ENCODE results near the gene THOC5.
"Not testable (repeated sequence)": the region's sequence is repeated elsewhere in the genome, so short reads cannot be mapped to it uniquely, and the experiment has no call there.

The THOC5 gene

DNA sequence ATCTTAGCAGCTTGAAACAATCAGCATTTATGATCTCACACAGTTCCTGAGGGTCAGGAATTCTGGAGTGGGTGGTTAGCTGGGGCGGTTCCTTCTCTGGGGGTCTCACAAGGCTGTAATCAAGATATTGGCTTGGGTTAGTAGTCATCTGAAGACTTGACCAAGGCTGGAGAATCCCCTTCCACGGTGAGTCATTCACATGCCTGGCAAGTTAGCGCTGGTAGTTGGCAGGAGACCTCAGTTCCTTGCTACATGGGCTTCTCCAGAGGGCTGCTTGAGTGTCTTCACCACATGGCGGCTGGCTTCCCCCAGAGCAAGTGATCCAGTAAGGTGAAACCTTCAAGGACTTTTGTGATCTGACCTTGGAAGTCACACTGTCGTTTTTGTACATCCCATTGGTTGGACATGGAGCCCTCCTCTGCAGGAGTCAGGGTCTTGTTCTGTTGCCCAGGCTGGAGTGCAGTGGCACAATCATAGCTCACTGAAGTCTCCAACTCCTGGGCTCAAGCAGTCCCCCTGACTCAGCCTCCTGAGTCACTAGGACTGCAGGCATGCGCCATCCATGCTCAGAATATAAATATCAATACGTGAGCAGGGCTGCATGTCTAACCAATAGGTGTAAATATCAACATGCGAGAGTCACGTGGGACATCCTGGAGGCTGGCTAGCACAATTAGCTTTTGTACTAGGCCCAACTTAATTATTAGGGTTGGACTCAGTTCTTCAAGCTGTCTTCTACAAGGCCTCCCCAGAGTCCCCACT lies 34.6 kb upstream of the THOC5 start:
- DNase-seq (ENCODE audit: extremely low spot score), result no peak
- TF ChIP-seq, protein P1, sequence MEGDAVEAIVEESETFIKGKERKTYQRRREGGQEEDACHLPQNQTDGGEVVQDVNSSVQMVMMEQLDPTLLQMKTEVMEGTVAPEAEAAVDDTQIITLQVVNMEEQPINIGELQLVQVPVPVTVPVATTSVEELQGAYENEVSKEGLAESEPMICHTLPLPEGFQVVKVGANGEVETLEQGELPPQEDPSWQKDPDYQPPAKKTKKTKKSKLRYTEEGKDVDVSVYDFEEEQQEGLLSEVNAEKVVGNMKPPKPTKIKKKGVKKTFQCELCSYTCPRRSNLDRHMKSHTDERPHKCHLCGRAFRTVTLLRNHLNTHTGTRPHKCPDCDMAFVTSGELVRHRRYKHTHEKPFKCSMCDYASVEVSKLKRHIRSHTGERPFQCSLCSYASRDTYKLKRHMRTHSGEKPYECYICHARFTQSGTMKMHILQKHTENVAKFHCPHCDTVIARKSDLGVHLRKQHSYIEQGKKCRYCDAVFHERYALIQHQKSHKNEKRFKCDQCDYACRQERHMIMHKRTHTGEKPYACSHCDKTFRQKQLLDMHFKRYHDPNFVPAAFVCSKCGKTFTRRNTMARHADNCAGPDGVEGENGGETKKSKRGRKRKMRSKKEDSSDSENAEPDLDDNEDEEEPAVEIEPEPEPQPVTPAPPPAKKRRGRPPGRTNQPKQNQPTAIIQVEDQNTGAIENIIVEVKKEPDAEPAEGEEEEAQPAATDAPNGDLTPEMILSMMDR (IDR thresholded peaks at IDR 0.05; ENCODE audit: control extremely low read depth, extremely low read depth, low read depth, missing control alignments), result no peak
- POLR2A ChIA-PET, result no interaction called here
- CTCF ChIA-PET, result interaction anchor here (1.1 to 5.8 kb wide), 9 partner anchors 8 to 501 kb away, joined by 3 to 45 read pairs (median 9); partner anchors contain the start of gene NF2

DNA sequence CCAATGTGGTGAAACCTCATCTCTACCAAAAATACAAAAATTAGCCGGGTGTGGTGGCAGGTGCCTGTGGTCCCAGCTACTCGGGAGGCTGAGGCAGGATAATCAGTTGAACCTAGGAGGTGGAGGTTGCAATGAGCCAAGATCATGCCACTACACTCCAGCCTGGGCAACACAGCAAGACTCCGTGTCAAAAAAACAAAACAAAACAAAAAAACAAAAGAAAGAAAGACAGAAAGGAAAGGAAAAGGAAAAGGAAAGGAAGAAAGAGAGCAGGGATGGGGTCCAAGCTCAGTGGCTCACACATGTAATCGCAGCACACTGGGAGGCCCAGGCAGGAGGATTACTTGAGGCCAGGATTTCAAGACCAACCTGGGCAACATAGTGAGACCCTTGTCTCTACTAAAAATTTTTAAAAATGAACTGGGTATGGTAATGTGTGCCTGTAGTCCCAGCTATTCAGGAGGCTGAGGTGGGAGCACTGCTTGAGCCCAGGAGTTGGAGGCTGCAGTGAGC lies 32.7 kb upstream of the THOC5 start:
- POLR2A ChIA-PET; DNase-seq (ENCODE audit: extremely low spot score): not testable (repeated sequence)
- CTCF ChIA-PET, result interaction anchor here (1.1 to 1.5 kb wide), 2 partner anchors 8 to 10 kb away, joined by 3 to 4 read pairs; no protein-coding TSS in a partner anchor

DNA sequence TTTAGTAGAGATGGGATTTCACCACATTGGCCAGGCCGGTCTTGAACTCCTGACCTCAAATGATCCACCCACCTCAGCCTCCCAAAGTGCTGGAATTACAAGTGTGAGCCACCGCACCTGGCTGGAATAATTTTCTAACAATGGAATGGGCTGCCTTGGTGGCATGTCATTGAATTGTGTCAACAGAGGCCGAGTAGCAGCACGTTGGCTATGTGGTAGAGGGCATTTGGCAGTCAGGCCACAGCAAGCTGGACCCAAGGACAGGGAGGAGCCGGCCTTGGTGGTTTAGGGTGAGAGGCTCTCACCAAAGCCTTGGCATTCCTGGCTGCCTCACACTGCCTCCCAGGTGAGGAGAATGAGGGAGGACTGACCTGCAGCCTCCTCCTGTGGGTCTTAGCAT lies 31.4 kb upstream of the THOC5 start:
- POLR2A ChIA-PET, result no interaction called here
- CTCF ChIA-PET, result no interaction called here
- TF ChIP-seq, protein P1 (IDR thresholded peaks at IDR 0.05; ENCODE audit: control extremely low read depth, extremely low read depth, low read depth, missing control alignments), result no peak
- no peak for DNase-seq (ENCODE audit: extremely low spot score)

DNA sequence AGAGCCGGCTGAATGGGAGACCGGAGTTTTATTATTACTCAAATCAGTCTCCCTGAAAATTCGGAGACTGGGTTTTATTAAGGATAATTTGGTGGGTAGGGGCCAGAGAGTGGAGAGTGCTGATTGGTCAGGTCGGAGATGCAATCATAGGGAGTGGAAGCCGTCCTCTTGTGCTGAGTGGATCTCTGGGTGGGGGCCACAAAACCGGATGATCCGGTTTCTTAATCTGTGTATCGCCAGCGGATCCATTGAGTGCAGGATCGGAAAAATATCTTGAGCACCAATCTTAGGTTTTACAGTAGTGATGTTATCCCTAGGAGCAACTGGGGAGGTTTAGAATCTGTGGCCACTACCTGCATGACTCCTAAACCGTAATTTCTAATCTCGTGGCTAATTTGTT lies 28.2 kb upstream of the THOC5 start:
- no peak for DNase-seq (ENCODE audit: extremely low spot score)
- TF ChIP-seq, protein P1 (IDR thresholded peaks at IDR 0.05; ENCODE audit: control extremely low read depth, extremely low read depth, low read depth, missing control alignments), result no peak
- ChIA-PET CTCF (interaction anchor here (0.9 kb wide), 1 partner anchor 15 kb away, joined by 3 read pairs; no protein-coding TSS in a partner anchor), POLR2A (interaction anchor here (0.6 kb wide), 1 partner anchor 23 kb away, joined by 3 read pairs; no protein-coding TSS in a partner anchor)

DNA sequence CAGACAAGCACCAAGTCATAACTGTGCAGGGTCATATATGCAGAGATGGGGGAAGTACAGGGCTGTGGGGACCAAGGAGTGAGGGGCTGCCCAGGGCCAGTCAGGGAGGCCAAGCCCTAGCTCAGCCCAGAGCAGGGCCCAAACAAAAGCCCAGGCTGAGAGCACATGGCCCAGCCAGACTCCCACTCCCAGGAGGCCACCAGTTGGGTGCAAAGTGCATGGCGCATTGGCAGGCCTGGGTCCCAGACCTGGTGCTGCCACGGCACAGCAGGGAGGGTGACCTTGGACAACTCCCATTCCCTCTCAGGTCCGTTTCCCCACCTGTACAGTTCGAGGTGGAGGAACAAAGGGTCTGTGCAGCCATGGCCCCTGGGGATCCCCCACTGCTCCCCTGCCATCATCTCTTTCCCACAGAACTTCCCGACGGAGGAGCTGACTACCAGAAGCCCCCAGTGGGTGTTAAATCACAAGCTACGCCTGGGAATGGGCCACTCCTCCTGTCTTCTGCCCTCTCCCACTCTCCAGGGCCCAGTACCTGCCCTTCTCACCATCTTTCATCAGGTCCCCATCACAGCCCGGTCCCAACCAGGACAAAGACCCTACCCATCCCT lies 26.7 kb upstream of the THOC5 start:
- DNase-seq (ENCODE audit: extremely low spot score), result peak; percentile 49
- TF ChIP-seq, protein P1 (IDR thresholded peaks at IDR 0.05; ENCODE audit: control extremely low read depth, extremely low read depth, low read depth, missing control alignments), result no peak
- ChIA-PET POLR2A (interaction anchor here (0.5 to 1.4 kb wide), 2 partner anchors 24 to 27 kb away, joined by 4 read pairs; partner anchors contain the start of gene THOC5), CTCF (interaction anchor here (1.3 kb wide), 1 partner anchor 9 kb away, joined by 8 read pairs; no protein-coding TSS in a partner anchor)

DNA sequence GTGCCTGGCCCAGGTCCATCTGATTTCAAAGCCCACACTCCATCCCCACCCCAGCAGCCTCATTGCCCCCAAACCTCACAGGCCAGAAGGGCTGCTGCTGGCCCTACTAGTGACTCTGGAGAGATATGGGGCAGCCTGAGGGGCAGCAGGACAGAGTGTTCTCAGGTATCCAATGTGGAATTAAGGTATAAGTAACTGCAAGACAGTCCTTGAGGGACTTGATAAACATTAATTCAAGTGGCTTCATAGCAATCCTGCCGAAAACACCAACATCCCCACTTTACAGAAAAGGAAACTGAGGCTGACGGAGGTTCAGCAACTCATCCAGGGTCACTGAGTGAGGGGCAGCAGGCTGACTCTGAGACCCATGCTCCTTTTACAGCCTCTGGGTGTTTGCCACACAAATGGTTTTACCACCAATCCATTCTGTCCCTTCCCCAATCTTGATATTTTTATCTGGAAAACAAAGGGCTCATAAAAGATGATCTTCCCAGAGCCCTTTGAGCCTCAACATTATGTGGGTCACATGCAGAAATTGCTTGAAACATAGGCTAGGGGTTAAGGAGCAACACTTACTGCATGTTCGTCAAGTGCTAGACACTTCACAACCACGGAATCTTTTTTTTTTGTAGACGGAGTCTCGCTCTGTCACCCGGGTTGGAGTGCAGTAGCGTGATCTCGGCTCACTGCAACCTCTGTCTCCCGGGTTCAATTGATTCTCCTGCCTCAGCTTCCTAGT lies 25.1 kb upstream of the THOC5 start:
- no peak for DNase-seq (ENCODE audit: extremely low spot score)
- TF ChIP-seq, protein P1 (IDR thresholded peaks at IDR 0.05; ENCODE audit: control extremely low read depth, extremely low read depth, low read depth, missing control alignments), result no peak
- POLR2A ChIA-PET, result interaction anchor here (0.6 to 1.4 kb wide), 2 partner anchors 25 to 108 kb away, joined by 4 to 6 read pairs; partner anchors contain the start of gene THOC5
- CTCF ChIA-PET, result no interaction called here
